Neural progenitor cell (in vitro differentiated cells): ENCODE data around the gene MAP4K1. TPM values are rescaled to one million over a fixed set of nuclear protein-coding genes. Genes with fewer than 3 reads are reported as not detected.

Experiments
- DNase-seq: peaks from one replicate; pipeline ENCODE4 v3.0.0-alpha.2; 2016; ENCODE audit warnings: low spot score
- H2AFZ ChIP-seq: fragments of 200-600 bp; sonication (generic); replicated peaks from 2 replicates; pipeline ENCODE4 v1.6.1; 2016; ENCODE audit warnings: antibody characterized with exemption
- H3F3A ChIP-seq: fragments of 200-600 bp; sonication (generic); 2 replicates; pipeline ENCODE4 v1.6.1; 2016; ENCODE audit warnings: antibody characterized with exemption, low read depth
- H3K27ac ChIP-seq: fragments of 200-600 bp; sonication (generic); 2 replicates; pipeline ENCODE4 v1.5.1; 2016; ENCODE audit warnings: mild to moderate bottlenecking
- H3K27me3 ChIP-seq: fragments of 200-600 bp; sonication (generic); 2 replicates; pipeline ENCODE4 v1.6.1; 2016; ENCODE audit warnings: mild to moderate bottlenecking, moderate library complexity
- H3K36me3 ChIP-seq: fragments of 200-600 bp; sonication (generic); 2 replicates; pipeline ENCODE4 v1.5.1; 2016
- H3K4me1 ChIP-seq: fragments of 200-600 bp; sonication (generic); 2 replicates; pipeline ENCODE4 v1.6.1; 2016; ENCODE audit warnings: mixed run types
- H3K4me2 ChIP-seq: fragments of 200-600 bp; sonication (generic); 2 replicates; pipeline ENCODE4 v1.6.1; 2016
- H3K4me3 ChIP-seq: fragments of 200-600 bp; sonication (generic); 2 replicates; pipeline ENCODE4 v1.5.1; 2016
- H3K79me2 ChIP-seq: fragments of 200-600 bp; sonication (generic); 2 replicates; pipeline ENCODE4 v1.6.1; 2016; ENCODE audit warnings: low read depth
- H3K9ac ChIP-seq: fragments of 200-600 bp; sonication (generic); 2 replicates; pipeline ENCODE4 v1.6.1; 2016
- H3K9me3 ChIP-seq: fragments of 200-600 bp; sonication (generic); 2 replicates; pipeline ENCODE4 v1.5.1; 2016; ENCODE audit warnings: low read depth
- H4K20me1 ChIP-seq: fragments of 200-600 bp; sonication (generic); 2 replicates; pipeline ENCODE4 v1.6.1; 2016; ENCODE audit warnings: low read depth
- H3K27ac Mint-ChIP-seq: 3 replicates; pipeline ENCODE4 v1.8.0; 2021; ENCODE audit warnings: mixed read lengths
- H3K27me3 Mint-ChIP-seq: 2 replicates; pipeline ENCODE4 v1.8.0; 2022; ENCODE audit warnings: low read depth, mild to moderate bottlenecking, inconsistent platforms, moderate library complexity, mixed read lengths; ENCODE audit not compliant: insufficient read depth
- H3K36me3 Mint-ChIP-seq: 3 replicates; pipeline ENCODE4 v1.8.0; 2021; ENCODE audit warnings: mixed read lengths
- H3K4me1 Mint-ChIP-seq: 3 replicates; pipeline ENCODE4 v1.8.0; 2021; ENCODE audit warnings: mixed read lengths
- H3K4me3 Mint-ChIP-seq: 3 replicates; pipeline ENCODE4 v1.8.0; 2021; ENCODE audit warnings: mild to moderate bottlenecking, moderate library complexity, mixed read lengths
- H3K9me3 Mint-ChIP-seq: 3 replicates; pipeline ENCODE4 v1.8.0; 2020; ENCODE audit warnings: mixed read lengths
- EZH2 ChIP-seq: fragments of 200-600 bp; sonication (generic); IDR thresholded peaks from 2 replicates; pipeline ENCODE4 v1.6.1; 2017; ENCODE audit warnings: antibody characterized with exemption, mild to moderate bottlenecking, moderate library complexity
- EZH2phosphoT487 ChIP-seq: fragments of 200-600 bp; sonication (generic); IDR thresholded peaks from 2 replicates; pipeline ENCODE4 v1.6.1; 2017; ENCODE audit warnings: antibody characterized with exemption
- total RNA-seq: library from RNA; depleted of rRNA; stranded (reverse); fragments of >200 nt; gene quantifications from 2 replicates; pipeline ENCODE4 v1.2.3, GENCODE V29; 2015; ENCODE audit warnings: low replicate concordance
- TF ChIP-seq, protein P1 (sequence below): fragments of 200-600 bp; sonication (generic); IDR thresholded peaks from 2 replicates; pipeline ENCODE4 v1.5.1; 2017; ENCODE audit warnings: antibody characterized with exemption, mild to moderate bottlenecking

MAP4K1 gene
- total RNA-seq, 1 donor from 2014 or later: 3.6 TPM

DNA sequence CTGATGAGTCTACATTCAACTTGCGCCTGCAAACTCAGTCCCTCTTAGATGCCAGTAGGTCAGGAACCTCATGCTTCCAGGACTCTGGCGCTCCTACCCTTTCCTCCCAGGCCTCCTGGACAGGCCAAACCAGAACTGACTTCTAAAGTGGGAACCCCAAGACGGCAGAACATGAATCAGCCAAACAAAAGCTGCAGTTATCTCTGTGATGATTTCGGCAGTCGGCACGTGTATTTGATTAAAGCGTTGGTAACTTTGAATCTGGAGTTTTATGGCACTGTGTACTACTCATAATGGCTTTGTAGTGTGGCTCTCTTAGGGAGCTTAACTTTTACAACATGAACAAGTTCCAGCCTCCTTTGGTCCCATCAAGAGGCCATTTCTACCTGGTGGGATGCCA, 43.4 kb upstream of the MAP4K1 start:
- H3K9ac ChIP-seq: no peak overlapping the region
- peak overlapping the region; percentile 78 for H3K27ac Mint-ChIP-seq
- no peak overlapping the region for H2AFZ ChIP-seq
- no peaks in the 10 kb centered on the region for H3K36me3 ChIP-seq
- peaks cover 71% of the 10 kb centered on the region for H3K4me1 Mint-ChIP-seq
- no peak overlapping the region for H3K4me2 ChIP-seq
- H3K27me3 ChIP-seq: no peaks in the 10 kb centered on the region
- H3K9me3 Mint-ChIP-seq: no peaks in the 10 kb centered on the region
- peaks cover 5% of the 10 kb centered on the region for H3K27me3 Mint-ChIP-seq
- peaks cover 54% of the 10 kb centered on the region for H3K4me1 ChIP-seq
- TF ChIP-seq EZH2phosphoT487: no peak
- TF ChIP-seq, protein P1, sequence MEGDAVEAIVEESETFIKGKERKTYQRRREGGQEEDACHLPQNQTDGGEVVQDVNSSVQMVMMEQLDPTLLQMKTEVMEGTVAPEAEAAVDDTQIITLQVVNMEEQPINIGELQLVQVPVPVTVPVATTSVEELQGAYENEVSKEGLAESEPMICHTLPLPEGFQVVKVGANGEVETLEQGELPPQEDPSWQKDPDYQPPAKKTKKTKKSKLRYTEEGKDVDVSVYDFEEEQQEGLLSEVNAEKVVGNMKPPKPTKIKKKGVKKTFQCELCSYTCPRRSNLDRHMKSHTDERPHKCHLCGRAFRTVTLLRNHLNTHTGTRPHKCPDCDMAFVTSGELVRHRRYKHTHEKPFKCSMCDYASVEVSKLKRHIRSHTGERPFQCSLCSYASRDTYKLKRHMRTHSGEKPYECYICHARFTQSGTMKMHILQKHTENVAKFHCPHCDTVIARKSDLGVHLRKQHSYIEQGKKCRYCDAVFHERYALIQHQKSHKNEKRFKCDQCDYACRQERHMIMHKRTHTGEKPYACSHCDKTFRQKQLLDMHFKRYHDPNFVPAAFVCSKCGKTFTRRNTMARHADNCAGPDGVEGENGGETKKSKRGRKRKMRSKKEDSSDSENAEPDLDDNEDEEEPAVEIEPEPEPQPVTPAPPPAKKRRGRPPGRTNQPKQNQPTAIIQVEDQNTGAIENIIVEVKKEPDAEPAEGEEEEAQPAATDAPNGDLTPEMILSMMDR: no peak
- no peak for TF ChIP-seq EZH2
- no peak overlapping the region for H3K4me3 ChIP-seq
- H3K4me3 Mint-ChIP-seq: no peak overlapping the region
- peaks cover 98% of the 10 kb centered on the region for H3K79me2 ChIP-seq
- peaks cover 21% of the 10 kb centered on the region for H3F3A ChIP-seq
- no peaks in the 10 kb centered on the region for H3K9me3 ChIP-seq
- H4K20me1 ChIP-seq: peaks cover 98% of the 10 kb centered on the region
- no peak overlapping the region for H3K27ac ChIP-seq
- no peak for DNase-seq
- H3K36me3 Mint-ChIP-seq: peaks cover 14% of the 10 kb centered on the region

DNA sequence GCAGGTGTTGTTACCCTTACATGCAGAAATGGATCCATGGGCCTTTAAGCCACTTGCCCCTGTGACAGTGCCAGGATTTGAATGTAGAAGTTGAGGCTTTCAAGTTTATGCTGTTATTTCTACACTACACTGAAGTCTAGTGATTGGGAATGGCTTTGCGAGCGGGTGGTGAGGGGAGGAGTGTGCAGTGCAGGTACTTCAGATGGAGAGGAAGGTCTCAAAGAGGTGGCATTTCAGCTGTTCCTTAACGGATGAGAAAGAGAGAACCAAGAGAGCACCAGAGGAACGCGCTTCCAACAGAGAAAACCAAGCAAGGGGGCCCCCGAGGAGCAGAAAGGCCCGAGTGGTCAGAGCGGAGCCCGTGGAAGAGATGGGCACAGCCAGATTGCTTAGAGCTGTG, 43.0 kb upstream of the MAP4K1 start:
- no peak overlapping the region for H3K9ac ChIP-seq
- TF ChIP-seq, protein P1: no peak
- TF ChIP-seq EZH2: no peak
- no peak for TF ChIP-seq EZH2phosphoT487
- H3F3A ChIP-seq: peaks cover 17% of the 10 kb centered on the region
- H3K9me3 Mint-ChIP-seq: no peaks in the 10 kb centered on the region
- no peaks in the 10 kb centered on the region for H3K36me3 ChIP-seq
- H3K9me3 ChIP-seq: no peaks in the 10 kb centered on the region
- H3K27ac Mint-ChIP-seq: no peak overlapping the region
- peaks cover 16% of the 10 kb centered on the region for H3K36me3 Mint-ChIP-seq
- H3K27me3 ChIP-seq: no peaks in the 10 kb centered on the region
- no peak overlapping the region for H3K27ac ChIP-seq
- peaks cover 50% of the 10 kb centered on the region for H3K4me1 ChIP-seq
- no peak overlapping the region for H3K4me3 Mint-ChIP-seq
- DNase-seq: no peak
- no peak overlapping the region for H2AFZ ChIP-seq
- H3K4me2 ChIP-seq: no peak overlapping the region
- peaks cover 99% of the 10 kb centered on the region for H3K79me2 ChIP-seq
- H4K20me1 ChIP-seq: peaks cover 98% of the 10 kb centered on the region
- no peak overlapping the region for H3K4me3 ChIP-seq
- peaks cover 5% of the 10 kb centered on the region for H3K27me3 Mint-ChIP-seq
- H3K4me1 Mint-ChIP-seq: peaks cover 71% of the 10 kb centered on the region

DNA sequence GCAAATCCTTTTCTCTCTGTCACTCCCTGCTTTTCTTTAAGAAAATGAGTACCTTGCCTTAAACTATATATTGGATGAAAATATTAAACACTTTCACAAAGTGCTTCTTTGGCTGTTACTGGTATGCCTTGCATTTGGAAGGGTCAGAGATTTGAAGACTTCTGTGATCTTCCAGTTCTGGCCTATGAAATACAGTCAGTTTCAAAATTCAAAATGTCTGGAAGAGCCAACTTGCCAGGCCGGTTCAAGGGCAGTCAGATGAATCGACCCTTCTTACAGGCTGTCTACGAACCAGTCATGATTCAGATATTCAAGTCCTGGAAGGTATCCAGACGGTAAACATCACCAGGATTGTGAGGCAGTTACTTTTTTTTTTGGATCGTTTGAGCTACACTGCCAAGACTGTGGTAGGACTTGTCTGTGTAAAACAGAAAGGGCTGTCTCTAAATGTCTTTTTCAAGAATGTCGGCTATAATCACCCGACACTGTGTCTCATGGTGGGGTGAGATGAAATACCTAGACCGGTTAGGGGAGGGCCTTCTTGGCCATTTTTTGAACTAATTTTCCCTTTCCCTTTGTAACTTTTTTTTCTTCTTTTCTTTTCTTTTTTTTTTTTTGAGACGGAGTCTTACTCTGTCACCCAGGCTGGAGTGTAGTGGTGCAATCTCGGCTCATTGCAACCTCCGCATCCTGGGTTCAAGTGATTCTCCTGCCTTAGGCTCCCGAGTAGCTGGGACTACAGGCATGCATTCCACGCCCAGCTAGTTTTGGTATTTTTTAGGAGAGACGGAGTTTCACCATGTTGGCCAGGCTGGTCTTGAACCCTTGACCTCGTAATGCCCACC, 40.9 kb upstream of the MAP4K1 start:
- H3K27ac ChIP-seq: no peak overlapping the region
- no peak overlapping the region for H3K9ac ChIP-seq
- no peak overlapping the region for H2AFZ ChIP-seq
- H3K4me1 Mint-ChIP-seq: peaks cover 68% of the 10 kb centered on the region
- H3K9me3 ChIP-seq: no peaks in the 10 kb centered on the region
- peaks cover 2% of the 10 kb centered on the region for H3K27me3 Mint-ChIP-seq
- no peak overlapping the region for H3K4me3 ChIP-seq
- peaks cover 98% of the 10 kb centered on the region for H4K20me1 ChIP-seq
- DNase-seq: no peak
- H3K4me2 ChIP-seq: no peak overlapping the region
- TF ChIP-seq EZH2phosphoT487 (no peak), EZH2 (no peak)
- TF ChIP-seq, protein P1: no peak
- H3K4me3 Mint-ChIP-seq: no peak overlapping the region
- H3K36me3 Mint-ChIP-seq: peaks cover 18% of the 10 kb centered on the region
- no peaks in the 10 kb centered on the region for H3K9me3 Mint-ChIP-seq
- H3K27ac Mint-ChIP-seq: peak overlapping the region; percentile 98
- peaks cover 13% of the 10 kb centered on the region for H3F3A ChIP-seq
- peaks cover 39% of the 10 kb centered on the region for H3K4me1 ChIP-seq
- H3K36me3 ChIP-seq: no peaks in the 10 kb centered on the region
- no peaks in the 10 kb centered on the region for H3K27me3 ChIP-seq
- peaks cover 99% of the 10 kb centered on the region for H3K79me2 ChIP-seq
